ENCODE measurements around the gene CNN2.

The CNN2 gene

DNA sequence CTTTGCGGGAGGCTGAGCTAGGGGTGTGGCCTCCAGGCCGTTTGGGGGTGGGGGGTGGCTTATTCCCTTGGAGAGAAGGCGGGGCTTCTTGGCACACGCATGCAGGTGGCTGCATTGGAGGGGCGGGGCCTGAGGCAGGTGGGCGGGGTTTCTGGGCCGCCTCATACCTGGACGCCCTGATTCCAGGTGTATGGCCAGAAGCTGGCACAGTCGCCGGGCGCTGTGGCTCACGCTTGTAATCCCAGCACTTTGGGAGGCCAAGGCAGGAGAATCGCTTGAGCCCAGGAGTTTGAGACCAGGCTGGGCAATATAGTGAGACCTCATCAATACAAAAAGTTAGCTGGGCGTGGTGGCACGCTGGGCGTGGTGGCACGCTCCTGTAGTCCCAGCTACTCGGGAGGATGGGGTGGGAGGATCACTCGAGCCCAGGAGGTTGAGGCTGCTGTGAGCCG lies 21.3 kb downstream of the CNN2 start:
- DNase-seq (ENCODE audit: low read depth): no peak
- TF ChIP-seq, protein P1, sequence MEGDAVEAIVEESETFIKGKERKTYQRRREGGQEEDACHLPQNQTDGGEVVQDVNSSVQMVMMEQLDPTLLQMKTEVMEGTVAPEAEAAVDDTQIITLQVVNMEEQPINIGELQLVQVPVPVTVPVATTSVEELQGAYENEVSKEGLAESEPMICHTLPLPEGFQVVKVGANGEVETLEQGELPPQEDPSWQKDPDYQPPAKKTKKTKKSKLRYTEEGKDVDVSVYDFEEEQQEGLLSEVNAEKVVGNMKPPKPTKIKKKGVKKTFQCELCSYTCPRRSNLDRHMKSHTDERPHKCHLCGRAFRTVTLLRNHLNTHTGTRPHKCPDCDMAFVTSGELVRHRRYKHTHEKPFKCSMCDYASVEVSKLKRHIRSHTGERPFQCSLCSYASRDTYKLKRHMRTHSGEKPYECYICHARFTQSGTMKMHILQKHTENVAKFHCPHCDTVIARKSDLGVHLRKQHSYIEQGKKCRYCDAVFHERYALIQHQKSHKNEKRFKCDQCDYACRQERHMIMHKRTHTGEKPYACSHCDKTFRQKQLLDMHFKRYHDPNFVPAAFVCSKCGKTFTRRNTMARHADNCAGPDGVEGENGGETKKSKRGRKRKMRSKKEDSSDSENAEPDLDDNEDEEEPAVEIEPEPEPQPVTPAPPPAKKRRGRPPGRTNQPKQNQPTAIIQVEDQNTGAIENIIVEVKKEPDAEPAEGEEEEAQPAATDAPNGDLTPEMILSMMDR (IDR thresholded peaks at IDR 0.05; ENCODE audit: control insufficient read depth, extremely low read depth, insufficient read depth): no peak

DNA sequence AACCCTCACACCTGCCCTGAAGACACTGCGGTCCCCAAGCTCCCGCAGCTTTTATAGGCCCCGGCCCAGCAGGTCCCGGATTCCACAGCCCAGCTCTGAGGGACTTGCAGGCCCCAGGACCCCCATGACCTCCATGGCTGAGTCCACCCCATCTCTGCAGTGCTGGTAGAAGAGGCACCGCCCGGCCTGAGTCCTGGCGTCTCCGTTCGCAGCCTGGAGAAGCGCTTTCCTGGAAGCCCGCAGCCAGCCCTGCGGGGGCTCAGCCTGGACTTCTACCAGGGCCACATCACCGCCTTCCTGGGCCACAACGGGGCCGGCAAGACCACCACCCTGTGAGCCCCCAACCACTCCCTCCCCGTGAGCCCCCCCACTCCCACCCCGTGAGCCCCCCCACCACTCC lies 22.7 kb downstream of the CNN2 start:
- TF ChIP-seq, protein P1 (IDR thresholded peaks at IDR 0.05; ENCODE audit: control insufficient read depth, extremely low read depth, insufficient read depth): no peak
- H3K4me3 ChIP-seq (ENCODE audit: low read depth, low read length): no peak overlapping the region
- DNase-seq (ENCODE audit: low read depth): no peak

More for the DNA sequence above, 21.3 kb downstream of the CNN2 start:
- no peak overlapping the region for H3K4me3 ChIP-seq (ENCODE audit: low read depth, low read length)

DNA sequence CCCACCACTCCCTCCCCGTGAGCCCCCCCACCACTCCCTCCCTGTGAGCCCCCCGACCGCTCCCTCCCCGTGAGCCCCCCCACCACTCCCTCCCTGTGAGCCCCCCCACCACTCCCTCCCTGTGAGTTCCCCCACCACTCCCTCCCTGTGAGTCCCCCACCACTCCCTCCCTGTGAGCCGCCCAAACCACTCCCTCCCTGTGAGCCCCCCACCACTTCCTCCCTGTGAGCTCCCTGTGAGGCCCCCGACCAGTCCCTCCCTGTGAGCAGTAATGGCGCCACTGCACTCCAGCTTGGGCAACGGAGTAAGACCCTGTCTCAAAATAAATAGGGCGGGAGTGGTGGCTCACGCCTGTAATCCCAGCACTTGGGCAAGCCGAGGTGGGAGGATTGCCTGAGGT lies 23.4 kb downstream of the CNN2 start:
- no peak overlapping the region for H3K4me3 ChIP-seq (ENCODE audit: low read depth, low read length)
- TF ChIP-seq, protein P1 (IDR thresholded peaks at IDR 0.05; ENCODE audit: control insufficient read depth, extremely low read depth, insufficient read depth): no peak
- DNase-seq (ENCODE audit: low read depth): no peak

DNA sequence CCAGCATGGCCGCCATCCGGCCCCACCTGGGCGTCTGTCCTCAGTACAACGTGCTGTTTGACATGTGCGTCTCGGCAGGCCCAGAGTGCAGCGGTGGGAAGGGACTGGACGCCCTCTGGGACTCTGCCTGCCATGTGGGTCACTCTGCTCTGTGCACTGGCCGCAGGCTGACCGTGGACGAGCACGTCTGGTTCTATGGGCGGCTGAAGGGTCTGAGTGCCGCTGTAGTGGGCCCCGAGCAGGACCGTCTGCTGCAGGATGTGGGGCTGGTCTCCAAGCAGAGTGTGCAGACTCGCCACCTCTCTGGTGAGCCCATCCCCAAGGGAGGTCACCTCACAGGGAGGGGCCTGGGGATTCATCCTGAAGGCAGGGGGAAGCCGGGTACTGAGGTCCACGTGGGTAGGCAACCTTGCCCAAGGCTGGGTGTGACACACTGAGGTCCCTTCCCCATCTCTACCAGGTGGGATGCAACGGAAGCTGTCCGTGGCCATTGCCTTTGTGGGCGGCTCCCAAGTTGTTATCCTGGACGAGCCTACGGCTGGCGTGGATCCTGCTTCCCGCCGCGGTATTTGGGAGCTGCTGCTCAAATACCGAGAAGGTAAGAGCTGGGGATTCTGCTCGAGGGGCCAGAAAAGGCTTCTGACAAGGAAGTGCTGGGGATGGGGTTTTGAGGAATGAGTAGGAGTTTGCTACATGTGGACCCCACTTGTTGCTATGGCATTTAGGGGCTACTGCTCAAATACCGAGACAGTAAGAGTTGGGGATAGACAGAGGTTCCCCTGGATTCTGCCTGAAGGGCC lies 24.8 kb downstream of the CNN2 start:
- TF ChIP-seq, protein P1 (IDR thresholded peaks at IDR 0.05; ENCODE audit: control insufficient read depth, extremely low read depth, insufficient read depth): no peak
- H3K4me3 ChIP-seq (ENCODE audit: low read depth, low read length): no peak overlapping the region
- DNase-seq (ENCODE audit: low read depth): no peak

DNA sequence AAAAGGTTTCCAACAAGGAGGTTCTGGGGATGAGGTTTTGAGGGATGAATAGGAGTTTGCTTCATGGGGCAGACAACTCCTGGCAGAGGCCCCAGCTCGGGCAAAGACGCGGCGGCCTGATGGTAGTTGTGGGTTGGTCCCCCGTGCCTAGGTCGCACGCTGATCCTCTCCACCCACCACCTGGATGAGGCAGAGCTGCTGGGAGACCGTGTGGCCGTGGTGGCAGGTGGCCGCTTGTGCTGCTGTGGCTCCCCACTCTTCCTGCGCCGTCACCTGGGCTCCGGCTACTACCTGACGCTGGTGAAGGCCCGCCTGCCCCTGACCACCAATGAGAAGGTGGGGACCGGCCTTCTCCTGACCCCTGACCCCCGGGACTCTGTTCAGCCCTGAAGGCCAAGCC lies 25.4 kb downstream of the CNN2 start:
- H3K4me3 ChIP-seq (ENCODE audit: low read depth, low read length): no peak overlapping the region
- TF ChIP-seq, protein P1 (IDR thresholded peaks at IDR 0.05; ENCODE audit: control insufficient read depth, extremely low read depth, insufficient read depth): no peak
- DNase-seq (ENCODE audit: low read depth): no peak

DNA sequence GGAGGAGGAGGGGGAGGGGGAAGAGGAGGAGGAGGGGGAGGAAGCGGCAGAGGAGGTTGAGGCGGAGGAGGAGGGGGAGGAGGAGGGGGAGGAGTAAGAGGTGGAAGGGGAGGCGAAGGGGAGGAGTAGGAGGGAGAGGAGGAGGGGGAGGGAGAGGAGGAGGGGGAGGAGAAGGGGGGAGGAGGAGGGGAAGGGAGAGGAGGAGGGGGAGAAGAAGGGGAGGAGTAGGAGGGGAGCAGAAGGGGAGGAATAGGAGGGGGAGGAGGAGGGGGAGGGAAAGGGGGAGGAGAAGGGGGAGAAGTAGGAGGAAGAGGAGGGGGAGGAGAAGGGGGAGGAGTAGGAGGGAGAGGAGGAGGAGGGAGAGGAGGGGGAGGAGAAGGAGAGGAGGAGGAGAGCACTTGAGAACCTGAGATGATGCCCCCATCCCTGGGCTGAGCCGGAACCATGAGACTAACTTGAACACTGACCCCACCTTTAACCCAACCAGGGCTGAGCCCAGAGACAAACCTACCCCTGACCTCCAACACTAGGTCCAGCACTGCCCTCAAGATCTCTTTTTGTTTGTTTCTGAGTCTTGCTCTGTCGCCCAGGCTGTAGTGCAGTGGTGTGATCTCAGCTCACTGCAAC lies 26.1 kb downstream of the CNN2 start:
- no peak for DNase-seq (ENCODE audit: low read depth)
- TF ChIP-seq, protein P1 (IDR thresholded peaks at IDR 0.05; ENCODE audit: control insufficient read depth, extremely low read depth, insufficient read depth): no peak
- no peak overlapping the region for H3K4me3 ChIP-seq (ENCODE audit: low read depth, low read length)
